ENCODE data around the gene TMPO. TPM values are rescaled to one million over a fixed set of nuclear protein-coding genes. Genes with fewer than 3 reads are reported as not detected.

Gene TMPO
- total and polyA plus RNA-seq, 2 experiments from 2014 or later = 75.5 to 256 TPM

GRCh38 chr12:98503592-98504367 lies 11.6 kb upstream of the TMPO start:
- TF ChIP-seq POLR2AphosphoS5 (IDR thresholded peaks at IDR 0.05; ENCODE audit: low read depth) = peak; percentile 77
- TF ChIP-seq JUNB (IDR thresholded peaks at IDR 0.05; ENCODE audit: unreplicated experiment) = no peak
- TF ChIP-seq ZNF462 (CRISPR knock-in tag; IDR thresholded peaks at IDR 0.05) = no peak
- peak in 1 of 2 experiments; percentile 19; a peak in 1 of 4 replicates for TF ChIP-seq CTCF (conservative IDR thresholded peaks at IDR 0.05; ENCODE audit: low read depth in 2 of 2)
- TF ChIP-seq STAT1 (IDR thresholded peaks at IDR 0.05; ENCODE audit: unreplicated experiment) = no peak
- no peak for TF ChIP-seq EZH2 (IDR thresholded peaks at IDR 0.05; ENCODE audit: low read depth, unreplicated experiment)
- TF ChIP-seq ZNF331 (CRISPR knock-in tag; IDR thresholded peaks at IDR 0.05; ENCODE audit: low read depth) = 0 out of 2 replicates have a peak, but pooled peaks have one; percentile 14
- no peak for TF ChIP-seq NANOG (IDR thresholded peaks at IDR 0.05; ENCODE audit: borderline replicate concordance)
- no peak for TF ChIP-seq EZH2phosphoT487 (IDR thresholded peaks at IDR 0.05; ENCODE audit: unreplicated experiment)
- TF ChIP-seq ZNF114 (CRISPR knock-in tag; IDR thresholded peaks at IDR 0.05) = peak; percentile 81; the same call in 1 of the 2 replicates
- peak; percentile 67 for TF ChIP-seq ETS1 (IDR thresholded peaks at IDR 0.05)
- no peak for TF ChIP-seq REST (IDR thresholded peaks at IDR 0.05; ENCODE audit: unreplicated experiment)
- TF ChIP-seq CREB1 (CRISPR knock-in tag; IDR thresholded peaks at IDR 0.05; ENCODE audit: low read depth) = peak; percentile 58
- Histone ChIP-seq H3K27ac (ENCODE audit: low read depth) (peak overlapping the region; percentile 97), H3K79me2 (replicated peaks; ENCODE audit: insufficient read depth) (no peaks in the 10 kb centered on the region), H3K9me2 (ENCODE audit: insufficient read depth) (no peaks in the 10 kb centered on the region; the same call in 1 of the 2 replicates), H3F3A (replicated peaks; ENCODE audit: low read depth) (peaks cover 4% of the 10 kb centered on the region; the same call in 1 of the 2 replicates), H3K4me2 (peak overlapping the region; percentile 74), H3K4me1 (ENCODE audit: insufficient read depth) (no peaks in the 10 kb centered on the region; the same call in 1 of the 2 replicates), H3K4me3 (peak overlapping the region; percentile 69), H2AFZ (0 out of 2 replicates have a peak overlapping the region, but pooled peaks have one; percentile 44), H3K36me3 (ENCODE audit: insufficient read depth) (no peaks in the 10 kb centered on the region), H4K20me1 (replicated peaks; ENCODE audit: insufficient read depth) (no peaks in the 10 kb centered on the region), H3K27me3 (ENCODE audit: insufficient read depth) (no peaks in the 10 kb centered on the region)
- H3K27ac Mint-ChIP-seq = peak overlapping the region; percentile 98
- peaks cover 15% of the 10 kb centered on the region; the same call in 2 of the 3 replicates for H3K9me3 Mint-ChIP-seq
- ATAC-seq = peak; percentile 85
- peak; percentile 96 for DNase-seq (ENCODE audit: low spot score)
- H3K4me1 Mint-ChIP-seq = peaks cover 3% of the 10 kb centered on the region; the same call in 2 of the 3 replicates
- peaks cover 12% of the 10 kb centered on the region; the same call in 2 of the 3 replicates for H3K36me3 Mint-ChIP-seq (ENCODE audit: low read depth)
- peaks cover 30% of the 10 kb centered on the region for H3K27me3 Mint-ChIP-seq (ENCODE audit: insufficient read depth, low read depth, poor library complexity)
- H3K4me3 Mint-ChIP-seq = peak overlapping the region; percentile 86

Data from GM23338 (cell line).